Measurements from ENCODE around the gene C19orf12. TPM values are rescaled to one million over a fixed set of nuclear protein-coding genes. Genes with fewer than 3 reads are reported as not detected.
A peak's percentile ranks its signal among the peaks of the same experiment; 100 is the strongest.

The C19orf12 gene
- total RNA-seq, 2 donors from 2014 or later, result 36.1 to 46.4 TPM

- peaks cover 13 to 53% of the 10 kb centered on the region in 2 donors for H3K4me1 ChIP-seq (ENCODE audit: control insufficient read depth in 1 of 2, low read depth in 2 of 2)
- TF ChIP-seq, protein P1, sequence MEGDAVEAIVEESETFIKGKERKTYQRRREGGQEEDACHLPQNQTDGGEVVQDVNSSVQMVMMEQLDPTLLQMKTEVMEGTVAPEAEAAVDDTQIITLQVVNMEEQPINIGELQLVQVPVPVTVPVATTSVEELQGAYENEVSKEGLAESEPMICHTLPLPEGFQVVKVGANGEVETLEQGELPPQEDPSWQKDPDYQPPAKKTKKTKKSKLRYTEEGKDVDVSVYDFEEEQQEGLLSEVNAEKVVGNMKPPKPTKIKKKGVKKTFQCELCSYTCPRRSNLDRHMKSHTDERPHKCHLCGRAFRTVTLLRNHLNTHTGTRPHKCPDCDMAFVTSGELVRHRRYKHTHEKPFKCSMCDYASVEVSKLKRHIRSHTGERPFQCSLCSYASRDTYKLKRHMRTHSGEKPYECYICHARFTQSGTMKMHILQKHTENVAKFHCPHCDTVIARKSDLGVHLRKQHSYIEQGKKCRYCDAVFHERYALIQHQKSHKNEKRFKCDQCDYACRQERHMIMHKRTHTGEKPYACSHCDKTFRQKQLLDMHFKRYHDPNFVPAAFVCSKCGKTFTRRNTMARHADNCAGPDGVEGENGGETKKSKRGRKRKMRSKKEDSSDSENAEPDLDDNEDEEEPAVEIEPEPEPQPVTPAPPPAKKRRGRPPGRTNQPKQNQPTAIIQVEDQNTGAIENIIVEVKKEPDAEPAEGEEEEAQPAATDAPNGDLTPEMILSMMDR (IDR thresholded peaks at IDR 0.05), result no peak
- no peak for DNase-seq (ENCODE audit: low spot score)
- H3K27ac ChIP-seq, result peak overlapping the region in 1 of 2 donors; percentile 3
- no peaks in the 10 kb centered on the region for H3K27me3 ChIP-seq (replicated peaks; ENCODE audit: insufficient read depth)
- peaks cover 5% of the 10 kb centered on the region for H3K9me3 ChIP-seq
- H3K4me3 ChIP-seq, result no peak overlapping the region
- no peaks in the 10 kb centered on the region for H3K36me3 ChIP-seq
- ATAC-seq (ENCODE audit: insufficient number of reproducible peaks, low FRiP score, low read depth), result no peak
These were observed 26.9 kb downstream of the C19orf12 start for GRCh38 chr19:29687897-29688728.

- DNase-seq (ENCODE audit: low spot score), result no peak
- TF ChIP-seq, protein P1 (IDR thresholded peaks at IDR 0.05), result no peak
- Histone ChIP-seq H3K9me3 (peaks cover 5% of the 10 kb centered on the region), H3K36me3 (no peaks in the 10 kb centered on the region), H3K4me3 (peak overlapping the region; percentile 28), H3K4me1 (ENCODE audit: control insufficient read depth in 1 of 2, low read depth in 2 of 2) (peaks cover 19 to 60% of the 10 kb centered on the region in 2 donors), H3K27ac (peak overlapping the region in 1 of 2 donors; percentile 52), H3K27me3 (replicated peaks; ENCODE audit: insufficient read depth) (no peaks in the 10 kb centered on the region)
- peak; percentile 78 for ATAC-seq (ENCODE audit: insufficient number of reproducible peaks, low FRiP score, low read depth)
These were observed 27.7 kb downstream of the C19orf12 start for GRCh38 chr19:29687244-29687896.

- Histone ChIP-seq H3K27ac (peak overlapping the region in 1 of 2 donors; percentile 52), H3K36me3 (no peaks in the 10 kb centered on the region), H3K4me1 (ENCODE audit: control insufficient read depth in 1 of 2, low read depth in 2 of 2) (peaks cover 28 to 71% of the 10 kb centered on the region in 2 donors), H3K9me3 (peaks cover 5% of the 10 kb centered on the region), H3K4me3 (no peak overlapping the region), H3K27me3 (replicated peaks; ENCODE audit: insufficient read depth) (no peaks in the 10 kb centered on the region)
- TF ChIP-seq, protein P1 (IDR thresholded peaks at IDR 0.05), result no peak
- DNase-seq (ENCODE audit: low spot score) (no peak), ATAC-seq (ENCODE audit: insufficient number of reproducible peaks, low FRiP score, low read depth) (no peak)
These were observed 28.7 kb downstream of the C19orf12 start for GRCh38 chr19:29686285-29686805.

DNA sequence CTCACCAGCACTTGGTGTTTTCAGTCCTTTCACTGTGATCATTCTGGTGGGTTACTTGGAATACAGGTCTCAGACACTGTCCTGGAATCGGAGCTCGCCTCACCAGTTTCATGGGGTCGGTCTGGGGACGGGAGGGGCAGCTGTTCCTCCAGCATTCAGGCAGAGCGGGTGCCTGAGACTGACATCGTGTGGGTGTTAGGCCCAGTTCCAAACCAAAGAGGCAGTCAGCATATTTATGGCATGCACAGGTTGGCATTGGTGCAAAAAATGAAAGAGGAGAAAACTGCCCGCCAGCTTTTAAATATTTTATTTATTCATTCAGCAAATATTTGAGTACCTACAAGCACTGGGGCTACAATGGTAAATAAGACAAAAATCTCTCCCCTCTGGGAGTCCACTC, 29.7 kb downstream of the C19orf12 start:
- ATAC-seq (ENCODE audit: insufficient number of reproducible peaks, low FRiP score, low read depth) (no peak), DNase-seq (ENCODE audit: low spot score) (no peak)
- H3K4me3 ChIP-seq, result peak overlapping the region; percentile 17
- peak overlapping the region in 1 of 2 donors; percentile 47 for H3K27ac ChIP-seq
- H3K9me3 ChIP-seq, result peaks cover under 1% of the 10 kb centered on the region
- peaks cover 39 to 81% of the 10 kb centered on the region in 2 donors for H3K4me1 ChIP-seq (ENCODE audit: control insufficient read depth in 1 of 2, low read depth in 2 of 2)
- H3K36me3 ChIP-seq, result no peaks in the 10 kb centered on the region
- TF ChIP-seq, protein P1 (IDR thresholded peaks at IDR 0.05), result no peak
- H3K27me3 ChIP-seq (replicated peaks; ENCODE audit: insufficient read depth), result no peaks in the 10 kb centered on the region

DNA sequence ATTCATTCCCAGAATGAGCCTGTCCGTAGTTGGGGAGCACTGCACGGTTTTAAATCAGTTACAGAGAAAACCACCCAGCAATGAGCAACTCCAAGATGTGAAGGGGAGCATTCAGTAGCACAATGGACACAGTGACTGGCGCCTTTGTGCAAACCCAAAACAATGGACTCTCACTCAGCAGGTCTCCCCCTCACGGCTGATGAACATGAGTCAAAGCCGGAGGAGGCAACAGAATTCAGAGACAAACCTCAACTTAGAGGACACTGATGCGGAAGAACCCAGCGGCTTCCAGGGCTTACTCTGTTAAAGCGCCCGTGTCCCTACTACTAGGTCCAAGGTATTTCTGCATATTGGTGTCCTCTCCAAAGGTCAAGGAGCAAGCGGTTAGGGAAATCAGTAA, 32.1 kb downstream of the C19orf12 start:
- Histone ChIP-seq H3K9me3 (no peaks in the 10 kb centered on the region), H3K27ac (peak overlapping the region; percentile 82 to 90), H3K4me1 (ENCODE audit: control insufficient read depth in 1 of 2, low read depth in 2 of 2) (peaks cover 58 to 93% of the 10 kb centered on the region in 2 donors), H3K4me3 (no peak overlapping the region), H3K27me3 (replicated peaks; ENCODE audit: insufficient read depth) (no peaks in the 10 kb centered on the region), H3K36me3 (no peaks in the 10 kb centered on the region)
- DNase-seq (ENCODE audit: low spot score), result no peak
- ATAC-seq (ENCODE audit: insufficient number of reproducible peaks, low FRiP score, low read depth), result no peak
- TF ChIP-seq, protein P1 (IDR thresholded peaks at IDR 0.05), result no peak
